ENCODE data around the gene KCNA10.

DNA sequence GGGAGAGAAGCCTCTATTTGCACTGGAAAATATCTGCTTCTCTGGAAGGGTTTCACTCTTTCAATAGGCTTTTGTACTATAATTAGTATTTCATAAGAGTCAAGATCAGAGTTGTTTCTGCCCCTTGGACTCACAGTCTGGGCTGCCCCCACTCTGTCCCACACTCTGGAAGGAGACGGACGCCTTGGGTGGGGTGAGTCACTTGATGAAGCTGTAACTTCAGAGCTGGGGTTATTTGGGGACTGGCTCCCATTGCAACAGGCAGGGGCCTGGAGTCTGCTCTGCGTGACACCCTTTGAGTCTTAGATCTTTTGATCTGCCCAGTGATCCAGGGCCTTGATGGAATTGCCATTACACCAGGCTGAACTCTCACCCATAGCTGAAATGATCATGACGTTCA, 4.0 kb upstream of the KCNA10 start:
- TF ChIP-seq, protein P1, sequence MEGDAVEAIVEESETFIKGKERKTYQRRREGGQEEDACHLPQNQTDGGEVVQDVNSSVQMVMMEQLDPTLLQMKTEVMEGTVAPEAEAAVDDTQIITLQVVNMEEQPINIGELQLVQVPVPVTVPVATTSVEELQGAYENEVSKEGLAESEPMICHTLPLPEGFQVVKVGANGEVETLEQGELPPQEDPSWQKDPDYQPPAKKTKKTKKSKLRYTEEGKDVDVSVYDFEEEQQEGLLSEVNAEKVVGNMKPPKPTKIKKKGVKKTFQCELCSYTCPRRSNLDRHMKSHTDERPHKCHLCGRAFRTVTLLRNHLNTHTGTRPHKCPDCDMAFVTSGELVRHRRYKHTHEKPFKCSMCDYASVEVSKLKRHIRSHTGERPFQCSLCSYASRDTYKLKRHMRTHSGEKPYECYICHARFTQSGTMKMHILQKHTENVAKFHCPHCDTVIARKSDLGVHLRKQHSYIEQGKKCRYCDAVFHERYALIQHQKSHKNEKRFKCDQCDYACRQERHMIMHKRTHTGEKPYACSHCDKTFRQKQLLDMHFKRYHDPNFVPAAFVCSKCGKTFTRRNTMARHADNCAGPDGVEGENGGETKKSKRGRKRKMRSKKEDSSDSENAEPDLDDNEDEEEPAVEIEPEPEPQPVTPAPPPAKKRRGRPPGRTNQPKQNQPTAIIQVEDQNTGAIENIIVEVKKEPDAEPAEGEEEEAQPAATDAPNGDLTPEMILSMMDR (tag by site-specific recombination; IDR thresholded peaks at IDR 0.05), result no peak
- TF ChIP-seq ZNF155 (tag by site-specific recombination; IDR thresholded peaks at IDR 0.05), result no peak
- no peak for TF ChIP-seq GFI1B (tag by site-specific recombination; IDR thresholded peaks at IDR 0.05)
- no peak for TF ChIP-seq ZNF530 (tag by site-specific recombination; IDR thresholded peaks at IDR 0.05; ENCODE audit: low read depth)
- TF ChIP-seq ZNF221 (tag by site-specific recombination; IDR thresholded peaks at IDR 0.05; ENCODE audit: borderline replicate concordance), result no peak
- TF ChIP-seq ZNF274 (IDR thresholded peaks at IDR 0.05; ENCODE audit: low read length), result no peak
- TF ChIP-seq ZNF274 (tag by site-specific recombination; IDR thresholded peaks at IDR 0.05; ENCODE audit: borderline replicate concordance), result no peak
- TF ChIP-seq SALL2 (tag by site-specific recombination; IDR thresholded peaks at IDR 0.05; ENCODE audit: borderline replicate concordance), result no peak
- no peak for TF ChIP-seq ZNF335 (tag by site-specific recombination; conservative IDR thresholded peaks at IDR 0.05)
- TF ChIP-seq HOXA7 (CRISPR knock-in tag; IDR thresholded peaks at IDR 0.05; ENCODE audit: borderline replicate concordance), result no peak
- TF ChIP-seq BCL11A (tag by site-specific recombination; IDR thresholded peaks at IDR 0.05; ENCODE audit: low read depth), result no peak
